GM12865 (cell line): ENCODE data around the gene AXIN1.

ENCODE experiments used
- DNase-seq: peaks from one replicate; pipeline ENCODE4 v3.0.0; 2010; ENCODE audit warnings: low read depth
- H3K4me3 ChIP-seq: 2 replicates; pipeline ENCODE4 v1.5.1; 2011; ENCODE audit warnings: mild to moderate bottlenecking, low read depth, low read length, control low read depth
- CTCF ChIP-seq: IDR thresholded peaks from 2 replicates; pipeline ENCODE4 v1.5.1; 2011; ENCODE audit warnings: low read length, control low read depth, low read depth, inconsistent platforms; ENCODE audit not compliant: insufficient read depth; ENCODE audit errors: missing control alignments

The AXIN1 gene

GRCh38 chr16:309476-309875 is 43.0 kb downstream of the AXIN1 start:
- H3K4me3 ChIP-seq: no peak overlapping the region
- TF ChIP-seq CTCF: no peak
- DNase-seq: peak; percentile 30

GRCh38 chr16:307691-308312 is 44.7 kb downstream of the AXIN1 start:
- TF ChIP-seq CTCF: no peak
- no peak overlapping the region for H3K4me3 ChIP-seq
- DNase-seq: no peak

- no peak overlapping the region for H3K4me3 ChIP-seq
- no peak for DNase-seq
- TF ChIP-seq CTCF: no peak
Observed at GRCh38 chr16:306911-307370, 45.6 kb downstream of the AXIN1 start.

GRCh38 chr16:305916-306626 is 46.5 kb downstream of the AXIN1 start:
- DNase-seq: no peak
- TF ChIP-seq CTCF: no peak
- no peak overlapping the region for H3K4me3 ChIP-seq

- peak; percentile 1 for TF ChIP-seq CTCF
- peak; percentile 22 for DNase-seq
- no peak overlapping the region for H3K4me3 ChIP-seq
Observed at GRCh38 chr16:303760-304505, 48.6 kb downstream of the AXIN1 start.

- no peak for TF ChIP-seq CTCF
- DNase-seq: no peak
Observed at GRCh38 chr16:301950-302349, 50.6 kb downstream of the AXIN1 start.

GRCh38 chr16:301235-301634 is 51.3 kb downstream of the AXIN1 start:
- TF ChIP-seq CTCF: no peak
- H3K4me3 ChIP-seq: no peak overlapping the region
- no peak for DNase-seq

More at GRCh38 chr16:301950-302349, 50.6 kb downstream of the AXIN1 start:
- no peak overlapping the region for H3K4me3 ChIP-seq
